ENCODE results near the gene DPH1.

- TF ChIP-seq CTCF (IDR thresholded peaks at IDR 0.05; ENCODE audit: low read depth, low read length) (no peak), EZH2phosphoT487 (IDR thresholded peaks at IDR 0.05; ENCODE audit: low read depth) (no peak)
Measured at GRCh38 chr17:2087597-2088211, 57.8 kb downstream of the DPH1 start.
